GM18498 (cell line): ENCODE results near the gene NAP1L1.
"Not testable (repeated sequence)": the region's sequence is repeated elsewhere in the genome, so short reads cannot be mapped to it uniquely, and the experiment has no call there.

Experiments used
- ATAC-seq: cut with Tn5 transposase; IDR thresholded peaks from one replicate; pipeline ENCODE4 v1.9.1; 2021; ENCODE audit warnings: mild to moderate bottlenecking, moderate library complexity; ENCODE audit not compliant: unreplicated experiment

The NAP1L1 gene

GRCh38 chr12:75994069-75994740 lies 90.3 kb downstream of the NAP1L1 start:
- ATAC-seq = no peak

- ATAC-seq = no peak
Measured at GRCh38 chr12:75991753-75992152, 92.7 kb downstream of the NAP1L1 start.

GRCh38 chr12:75990189-75990912 lies 94.1 kb downstream of the NAP1L1 start:
- no peak for ATAC-seq

GRCh38 chr12:75987709-75988108 lies 96.8 kb downstream of the NAP1L1 start:
- ATAC-seq = not testable (repeated sequence)
